CD4-positive, alpha-beta T cell treated with Interleukin-12 subunit alpha and Interleukin-12 subunit beta, for 1 hour (primary cell): Measurements from ENCODE around the gene ZNF408.
"Not testable (repeated sequence)": the region's sequence is repeated elsewhere in the genome, so short reads cannot be mapped to it uniquely, and the experiment has no call there.

Experiments used
- DNase-seq: peaks from one replicate; pipeline ENCODE4 v3.0.0-alpha.2; 2020

ZNF408 gene

DNA sequence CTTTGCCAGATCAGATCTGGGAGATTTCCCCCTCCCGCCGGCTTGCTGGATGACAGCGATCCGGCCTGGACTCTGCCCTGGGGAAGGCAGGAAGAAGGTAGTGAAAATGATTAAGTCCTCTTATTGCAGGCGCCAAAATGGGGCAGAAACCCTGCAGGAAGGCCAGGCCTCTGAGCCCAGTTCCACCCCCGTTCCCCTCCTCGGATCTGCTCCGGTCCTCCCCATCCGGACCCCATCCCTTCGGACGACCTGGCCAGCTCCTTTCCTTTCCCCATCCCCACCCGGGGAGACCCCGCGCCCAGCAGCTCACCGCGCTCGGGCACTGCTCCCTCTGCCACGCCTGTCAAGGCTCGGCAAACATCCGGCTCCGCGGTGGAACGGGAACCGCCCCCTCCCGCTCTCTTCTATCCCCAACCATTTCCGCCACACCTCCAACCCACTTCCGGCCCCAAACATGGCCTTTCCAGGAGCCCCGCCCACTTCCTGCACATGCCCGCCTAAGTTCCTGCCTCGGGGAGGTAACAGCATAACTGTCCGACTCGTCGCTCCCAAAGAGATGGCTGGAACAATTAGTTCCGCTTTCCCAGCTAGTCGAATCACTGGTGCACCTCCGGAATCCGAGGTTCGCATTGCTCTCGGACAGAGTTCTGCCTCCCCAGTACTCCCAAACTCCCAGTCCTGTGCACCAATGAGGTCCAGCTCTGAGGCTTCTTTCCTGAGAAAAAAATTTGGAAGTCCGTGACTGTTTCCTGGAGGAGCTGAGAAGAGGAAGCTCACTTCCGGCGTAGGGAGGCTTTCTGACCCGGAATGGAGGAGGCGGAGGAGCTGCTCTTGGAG is at the start of gene ZNF408, which contains the start of gene ARHGAP1:
ZNF408 (plus strand) TSS at position 791 of the 837 bp plus-strand sequence; CDS start at position 808, 17 bp downstream.
ARHGAP1 (minus strand) TSS at position 379 of the 837 bp plus-strand sequence. CDS start 4,512 bp downstream, outside the sequence.
- DNase-seq: peak; percentile 99

DNA sequence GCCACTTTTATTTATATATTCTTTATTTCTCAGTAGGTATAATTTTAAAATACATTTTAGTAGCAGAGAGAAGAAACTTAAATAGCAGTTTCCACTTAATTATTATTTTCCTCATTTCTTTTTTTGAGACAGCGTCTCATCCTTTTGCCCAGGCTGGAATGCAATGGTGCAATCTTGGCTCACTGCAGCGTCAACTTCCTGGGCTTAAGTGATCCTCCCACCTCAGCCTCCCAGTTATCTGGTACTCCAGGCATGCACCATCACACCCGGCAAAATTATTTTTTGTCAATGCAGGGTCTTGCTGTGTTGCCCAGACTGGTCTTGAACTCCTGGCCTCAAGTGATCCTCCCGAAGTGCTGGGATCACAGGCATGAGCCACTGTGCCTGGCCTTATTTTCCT is 45.2 kb upstream of the ZNF408 start:
- DNase-seq: no peak

- no peak for DNase-seq
Measured at GRCh38 chr11:46657186-46657585, 43.6 kb upstream of the ZNF408 start.

GRCh38 chr11:46658259-46658658 is 42.6 kb upstream of the ZNF408 start:
- no peak for DNase-seq

- DNase-seq: no peak
Measured at GRCh38 chr11:46659908-46660307, 40.9 kb upstream of the ZNF408 start.

- DNase-seq: no peak
Measured at GRCh38 chr11:46661836-46662235, 39.0 kb upstream of the ZNF408 start.

DNA sequence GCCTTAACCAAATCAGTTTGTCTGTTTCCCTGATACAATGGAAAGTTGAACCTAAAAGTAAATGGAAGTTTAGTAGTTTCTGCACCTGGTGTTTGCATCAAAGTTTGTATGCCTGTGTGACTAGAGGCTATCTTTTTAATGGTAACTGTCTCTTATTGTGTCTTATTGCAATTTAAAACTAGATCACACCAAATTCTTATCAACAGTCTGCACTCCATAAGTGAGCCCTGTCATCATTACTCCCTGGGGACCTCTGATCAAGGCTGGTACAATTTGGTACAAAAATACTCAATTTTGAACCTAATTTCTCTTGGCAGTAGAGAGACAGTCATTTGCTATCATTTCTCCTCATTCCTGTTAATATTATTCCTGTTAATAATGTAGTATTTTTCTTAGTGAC is 38.5 kb upstream of the ZNF408 start:
- DNase-seq: no peak

- no peak for DNase-seq
Measured at GRCh38 chr11:46663277-46663940, 37.4 kb upstream of the ZNF408 start.

DNA sequence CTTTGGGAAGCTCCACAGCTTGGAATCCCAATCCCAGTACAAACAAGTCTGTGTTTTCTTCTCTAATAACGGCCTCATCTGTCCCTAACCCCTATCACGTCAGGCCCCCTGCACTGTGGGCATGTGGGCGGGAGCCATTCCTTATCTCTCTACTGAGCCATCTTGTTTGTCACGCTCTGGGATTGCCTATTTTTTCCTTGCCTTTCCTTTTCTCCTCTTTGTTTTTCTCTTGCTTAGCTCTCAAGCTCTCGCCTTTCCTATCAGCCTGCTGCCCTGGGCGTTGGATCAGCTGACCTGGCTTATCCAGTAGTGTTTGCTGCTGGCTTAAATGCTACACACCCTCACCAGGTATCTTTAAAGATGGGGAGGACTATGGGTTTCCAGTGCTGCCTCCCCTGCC is 36.2 kb upstream of the ZNF408 start:
- DNase-seq: no peak

GRCh38 chr11:46665356-46665755 is 35.5 kb upstream of the ZNF408 start:
- DNase-seq: no peak

DNA sequence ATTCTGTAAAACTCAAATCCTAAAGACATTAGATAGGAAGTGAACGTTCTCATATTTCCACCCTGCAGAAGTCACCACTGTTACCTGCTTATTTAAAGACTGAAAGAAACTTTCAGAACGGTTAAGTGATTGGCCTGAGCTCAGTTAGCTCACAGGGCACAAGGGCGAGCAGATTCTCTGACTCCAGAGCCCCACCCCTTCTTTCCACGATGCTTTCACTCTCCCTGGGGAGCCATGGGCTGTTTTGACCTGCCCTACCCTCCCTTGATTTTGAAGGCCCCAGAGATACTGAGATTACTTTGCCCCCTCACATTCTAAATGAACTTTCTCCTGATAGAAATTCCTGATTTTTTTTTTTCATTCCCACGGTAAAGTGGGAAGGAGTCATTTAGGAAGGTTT is 34.3 kb upstream of the ZNF408 start:
- no peak for DNase-seq

- no peak for DNase-seq
Measured at GRCh38 chr11:46667043-46667481, 33.8 kb upstream of the ZNF408 start.

GRCh38 chr11:46668480-46669085 is 32.2 kb upstream of the ZNF408 start:
- DNase-seq: no peak

- peak; percentile 10 for DNase-seq
Measured at GRCh38 chr11:46669711-46670139, 31.1 kb upstream of the ZNF408 start.

DNA sequence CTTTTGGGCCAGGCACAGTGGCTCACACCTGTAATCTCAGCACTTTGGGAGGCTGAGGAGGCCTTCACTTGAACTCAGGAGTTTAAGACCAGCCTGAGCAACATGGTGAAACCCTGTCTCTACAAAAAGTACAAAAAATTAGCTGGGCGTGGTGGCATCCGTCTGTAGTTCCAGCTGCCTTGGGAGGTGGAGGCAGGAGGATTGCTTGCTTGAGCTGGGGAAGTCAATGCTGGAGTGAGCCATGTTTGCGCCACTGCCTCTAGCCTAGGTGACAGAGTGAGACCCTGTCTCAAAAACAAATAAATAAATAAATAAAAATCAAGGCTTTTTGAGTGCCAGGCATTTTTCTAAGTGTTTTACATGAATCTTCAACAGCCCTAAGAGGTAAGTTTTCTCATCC is 30.3 kb upstream of the ZNF408 start:
- DNase-seq: not testable (repeated sequence)

- no peak for DNase-seq
Measured at GRCh38 chr11:46671958-46672315, 28.9 kb upstream of the ZNF408 start.

DNA sequence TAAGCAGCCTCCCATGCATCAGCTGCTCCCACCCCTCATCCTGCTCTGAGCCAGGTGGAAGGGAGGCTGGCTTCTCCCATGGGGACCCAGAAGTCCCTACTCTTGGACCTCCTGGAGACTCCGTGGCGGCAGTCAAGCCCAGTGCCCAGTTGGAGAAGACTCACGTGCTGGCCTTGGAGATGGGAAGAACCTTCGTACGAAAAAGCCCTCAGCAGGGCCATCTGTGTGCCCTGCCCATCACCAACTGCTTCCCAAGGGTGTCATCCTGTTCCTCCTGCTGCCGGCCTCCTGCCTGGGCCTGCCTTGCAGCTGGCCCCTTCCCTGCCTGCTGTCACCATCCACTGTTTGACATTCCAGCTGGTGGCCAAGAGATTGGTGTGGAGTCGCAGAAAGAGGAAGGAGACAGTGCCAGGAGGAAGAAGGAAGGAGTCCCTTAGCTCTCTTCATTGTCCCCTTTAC is 28.4 kb upstream of the ZNF408 start:
- DNase-seq: no peak

GRCh38 chr11:46673713-46674462 is 26.9 kb upstream of the ZNF408 start:
- DNase-seq: no peak

DNA sequence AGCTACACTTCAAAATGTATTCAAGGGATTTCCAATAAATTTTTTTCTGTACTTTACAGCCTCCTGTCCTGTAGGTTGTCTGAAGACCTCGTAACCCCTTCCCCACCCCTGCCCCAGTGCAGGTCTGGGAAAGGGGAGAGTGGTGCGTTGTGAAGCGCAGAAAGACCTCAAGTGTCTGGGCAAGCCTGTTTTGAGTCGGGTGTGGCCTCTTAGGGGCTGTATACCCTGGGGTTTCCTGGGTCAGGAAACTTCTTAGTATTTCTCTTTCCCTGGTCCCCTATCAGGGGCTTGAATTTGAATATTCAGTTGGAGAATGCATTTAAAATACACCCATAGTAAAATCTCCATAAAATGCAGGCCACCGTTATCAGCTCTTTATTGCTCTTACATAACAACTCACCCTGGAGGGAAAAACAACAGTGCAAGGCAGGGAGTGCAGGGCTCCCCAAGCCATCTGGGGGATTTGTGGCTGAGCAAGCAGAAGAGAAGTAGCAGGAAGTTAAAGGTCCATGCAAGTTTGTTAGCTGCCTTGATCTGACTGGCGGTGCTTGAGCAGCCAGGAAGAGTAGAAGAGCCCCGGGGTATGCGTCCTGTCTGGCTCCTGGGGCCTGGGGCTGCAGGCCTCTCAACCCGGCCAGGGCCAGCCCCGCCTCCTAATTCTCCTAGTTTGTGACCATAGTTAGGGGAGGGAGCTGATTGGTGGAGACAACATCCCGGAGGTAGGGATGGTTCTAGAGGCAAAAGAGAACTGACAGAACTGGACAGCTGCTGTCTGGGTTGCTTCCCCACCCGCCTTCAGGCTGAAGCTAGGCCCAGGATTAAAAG is 26.2 kb upstream of the ZNF408 start:
- DNase-seq: no peak

DNA sequence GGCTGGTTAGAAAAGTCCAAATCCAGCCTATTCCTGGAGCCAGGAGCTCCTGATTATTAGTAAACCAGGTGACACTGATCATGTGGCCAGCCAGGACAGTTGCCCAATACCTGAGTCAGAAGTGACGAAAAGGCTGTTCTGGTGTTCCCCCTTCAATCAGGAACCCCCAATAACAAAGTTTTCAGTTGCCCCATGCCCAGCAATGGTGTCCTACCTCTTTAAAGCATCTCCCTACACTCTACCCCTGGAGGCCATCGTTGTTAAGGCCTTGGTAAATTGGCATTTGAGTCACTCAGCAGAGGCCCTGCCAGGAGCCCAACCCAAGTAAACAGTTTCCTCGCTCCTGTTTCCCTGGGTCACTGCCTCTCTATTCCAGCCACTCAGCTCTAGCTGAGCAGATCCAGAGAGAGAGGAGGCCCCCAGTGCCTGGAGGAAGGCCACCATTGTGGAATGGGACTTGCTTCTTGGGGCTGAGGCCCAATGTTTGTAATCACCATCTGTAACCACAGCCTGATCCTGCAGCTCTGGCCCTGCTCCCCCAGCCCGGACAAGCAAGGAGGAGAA is 25.5 kb upstream of the ZNF408 start:
- DNase-seq: no peak

GRCh38 chr11:46675949-46676348 is 24.9 kb upstream of the ZNF408 start:
- DNase-seq: no peak
